IPS DF 19.7 (cell line): Measurements from ENCODE around the gene TCF25.
"Not testable (repeated sequence)": the region's sequence is repeated elsewhere in the genome, so short reads cannot be mapped to it uniquely, and the experiment has no call there.

Experiments used
- DNase-seq: peaks from one replicate; pipeline ENCODE4 v3.0.0-alpha.2; 2013; ENCODE audit warnings: low read depth, low spot score

Gene TCF25

DNA sequence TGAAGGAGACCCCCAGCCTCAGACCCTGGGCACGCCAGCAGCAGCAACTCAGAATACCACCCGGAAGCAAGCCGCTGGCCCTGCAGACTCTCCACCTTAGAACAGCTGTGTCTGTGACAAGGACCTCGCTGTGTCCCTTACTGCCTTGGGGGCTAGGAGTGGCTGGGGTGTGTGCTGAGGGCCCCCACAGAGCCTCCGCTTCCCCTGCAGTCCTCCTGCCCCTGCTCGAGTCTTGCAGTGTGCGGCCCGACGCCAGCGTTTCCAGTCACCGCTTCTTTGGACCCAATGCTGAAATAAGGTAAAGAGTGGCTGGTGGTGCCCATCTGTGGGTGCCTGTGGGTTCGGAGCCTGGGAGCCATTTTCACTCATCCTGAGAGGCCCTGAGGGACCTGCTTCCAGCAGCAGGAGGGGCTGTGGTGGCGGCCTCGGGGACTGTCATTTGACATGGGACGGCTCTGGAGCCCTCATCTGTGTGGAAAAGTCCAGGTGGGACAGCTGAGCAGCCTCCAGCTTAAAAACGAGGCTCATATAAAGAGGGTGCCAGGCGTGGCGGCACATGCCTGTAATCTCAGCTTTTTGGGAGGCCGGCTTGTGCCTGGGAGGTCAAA is 30.6 kb downstream of the TCF25 start:
- no peak for DNase-seq

- no peak for DNase-seq
Observed at GRCh38 chr16:89904606-89905510, 31.5 kb downstream of the TCF25 start.

GRCh38 chr16:89905511-89906139 is 32.2 kb downstream of the TCF25 start:
- DNase-seq: no peak

DNA sequence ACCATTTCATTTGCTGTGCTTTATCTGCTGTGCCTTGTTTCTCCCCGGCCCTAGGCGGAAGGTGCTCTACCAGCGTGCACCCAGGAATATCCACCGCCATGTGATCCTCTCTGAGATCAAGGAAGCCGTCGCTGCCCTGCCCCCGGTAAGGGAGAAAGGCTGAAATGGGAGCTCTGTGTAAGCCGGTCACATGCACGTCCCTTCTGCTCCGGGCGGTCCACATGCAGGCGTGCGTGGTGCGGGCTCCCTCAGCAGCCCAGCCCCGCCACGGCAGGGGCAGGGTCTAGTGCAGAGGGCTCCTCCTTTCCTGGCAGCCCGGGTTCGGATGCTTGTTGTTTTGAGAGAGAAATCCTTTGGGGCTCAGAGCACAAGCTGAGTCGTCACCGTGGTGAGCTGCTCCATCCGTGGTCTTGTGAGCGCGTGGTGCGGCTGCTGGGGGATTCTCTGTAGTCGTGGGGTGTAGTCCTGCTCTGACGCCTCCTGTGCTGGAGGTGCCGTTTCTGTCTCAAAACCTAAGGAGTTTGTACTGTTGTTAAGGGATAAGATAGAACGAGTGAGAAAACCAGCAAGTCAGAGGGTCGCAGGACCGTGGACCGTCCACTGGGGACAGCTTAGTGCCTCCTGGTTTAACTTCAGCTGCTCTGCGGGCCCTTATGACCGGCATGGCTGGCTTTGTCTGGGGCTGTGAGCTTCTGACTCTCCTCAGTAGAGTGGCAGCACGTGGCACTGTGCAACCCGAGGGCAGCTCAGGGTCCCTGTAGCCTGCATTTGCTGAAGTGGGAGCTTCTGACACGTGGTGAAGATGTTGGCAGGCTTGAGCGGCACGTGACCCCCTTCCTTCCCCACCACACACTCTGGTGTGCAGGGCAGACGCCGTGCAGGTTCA is 33.0 kb downstream of the TCF25 start:
- no peak for DNase-seq

DNA sequence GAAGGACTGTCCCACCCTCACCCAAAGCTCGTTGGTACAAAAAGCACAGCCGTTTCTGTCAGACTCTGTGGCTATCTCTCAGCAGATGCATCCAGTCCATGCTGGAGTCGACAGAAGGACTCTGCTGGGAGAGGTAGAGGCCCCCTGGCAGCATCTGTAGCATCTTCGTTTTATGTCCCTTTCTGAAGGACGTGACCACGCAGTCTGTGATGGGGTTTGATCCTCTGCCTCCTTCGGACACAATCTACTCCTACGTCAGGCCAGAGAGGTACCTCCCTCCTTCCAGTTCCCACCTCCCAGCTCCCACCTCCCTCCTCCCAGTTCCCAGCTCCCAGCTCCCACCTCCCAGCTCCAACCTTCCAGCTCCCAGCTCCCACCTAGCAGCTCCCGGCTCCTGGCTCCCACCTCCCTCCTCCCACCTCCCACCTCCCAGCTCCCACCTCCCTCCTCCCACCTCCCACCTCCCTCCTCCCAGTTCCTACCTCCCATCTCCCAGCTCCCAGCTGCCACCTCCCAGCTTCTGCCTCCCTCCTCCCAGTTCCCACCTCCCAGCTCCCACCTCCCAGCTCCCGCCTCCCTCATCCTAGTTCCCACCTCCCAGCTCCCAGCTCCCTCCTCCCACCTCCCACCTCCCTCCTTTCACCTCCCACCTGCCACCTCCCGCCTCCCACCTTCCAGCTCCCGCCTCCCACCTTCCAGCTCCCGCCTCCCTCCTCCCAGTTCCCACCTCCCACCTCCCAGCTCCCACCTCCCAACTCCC is 33.8 kb downstream of the TCF25 start:
- no peak for DNase-seq

DNA sequence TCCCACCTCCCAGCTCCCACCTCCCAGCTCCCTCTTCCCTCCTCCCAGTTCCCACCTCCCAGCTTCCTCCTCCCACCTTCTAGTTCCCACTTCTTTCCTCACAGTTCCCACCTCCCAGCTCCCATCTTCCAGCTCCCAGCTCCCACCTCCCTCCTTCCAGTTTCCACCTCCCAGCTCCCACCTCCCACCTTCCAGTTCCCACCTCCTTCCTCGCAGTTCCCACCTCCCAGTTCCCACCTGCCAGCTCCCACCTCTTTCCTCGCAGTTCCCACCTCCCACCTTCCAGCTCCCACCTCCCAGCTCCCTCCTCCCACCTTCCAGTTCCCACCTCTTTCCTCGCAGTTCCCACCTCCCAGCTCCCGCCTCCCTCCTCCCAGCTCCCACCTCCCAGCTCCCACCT is 34.8 kb downstream of the TCF25 start:
- no peak for DNase-seq

DNA sequence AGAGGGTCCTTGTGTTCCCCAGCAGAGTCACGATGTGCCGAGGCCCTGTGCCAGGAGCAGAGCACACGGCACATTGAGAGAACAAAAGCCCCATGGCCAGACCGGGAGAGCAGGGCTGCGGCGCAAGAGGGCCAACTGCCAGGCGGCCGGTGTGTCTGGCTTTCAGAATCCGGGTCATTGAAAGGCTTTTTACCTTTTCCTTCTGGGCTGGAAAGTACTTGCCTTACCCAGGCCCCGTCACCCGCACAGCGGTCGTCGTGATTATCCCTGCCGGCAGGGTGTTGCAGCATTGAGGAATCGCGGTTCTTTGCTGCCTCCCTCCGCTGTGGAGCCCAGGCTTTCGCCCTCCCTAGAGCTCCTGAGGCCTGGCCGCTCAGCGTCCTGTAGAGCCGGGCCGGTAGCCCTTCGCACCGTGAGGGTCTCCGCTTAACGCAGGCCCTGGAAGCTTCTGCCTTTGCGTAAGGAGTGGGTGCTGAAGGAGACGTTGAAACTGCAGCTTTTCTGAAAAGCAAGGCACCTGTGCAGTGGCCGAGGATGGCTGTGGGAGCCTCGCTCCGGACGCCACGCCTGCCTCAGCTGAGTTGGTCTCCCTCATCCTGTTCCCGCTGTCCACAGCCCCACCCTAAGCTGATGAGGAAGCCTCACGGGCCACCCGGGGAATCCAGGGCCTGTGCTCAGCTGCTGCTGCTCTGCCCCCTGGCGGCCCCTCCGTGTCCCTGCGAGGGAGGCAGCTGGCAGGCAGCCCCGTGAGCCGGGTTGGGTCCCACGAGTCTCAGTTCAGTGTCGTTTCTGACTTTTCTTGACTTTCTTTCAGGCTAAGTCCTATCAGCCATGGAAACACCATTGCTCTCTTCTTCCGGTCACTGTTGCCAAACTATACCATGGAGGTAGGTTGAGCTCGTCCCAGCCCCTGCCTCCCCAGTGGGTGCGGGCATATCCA is 36.7 kb downstream of the TCF25 start:
- no peak for DNase-seq

DNA sequence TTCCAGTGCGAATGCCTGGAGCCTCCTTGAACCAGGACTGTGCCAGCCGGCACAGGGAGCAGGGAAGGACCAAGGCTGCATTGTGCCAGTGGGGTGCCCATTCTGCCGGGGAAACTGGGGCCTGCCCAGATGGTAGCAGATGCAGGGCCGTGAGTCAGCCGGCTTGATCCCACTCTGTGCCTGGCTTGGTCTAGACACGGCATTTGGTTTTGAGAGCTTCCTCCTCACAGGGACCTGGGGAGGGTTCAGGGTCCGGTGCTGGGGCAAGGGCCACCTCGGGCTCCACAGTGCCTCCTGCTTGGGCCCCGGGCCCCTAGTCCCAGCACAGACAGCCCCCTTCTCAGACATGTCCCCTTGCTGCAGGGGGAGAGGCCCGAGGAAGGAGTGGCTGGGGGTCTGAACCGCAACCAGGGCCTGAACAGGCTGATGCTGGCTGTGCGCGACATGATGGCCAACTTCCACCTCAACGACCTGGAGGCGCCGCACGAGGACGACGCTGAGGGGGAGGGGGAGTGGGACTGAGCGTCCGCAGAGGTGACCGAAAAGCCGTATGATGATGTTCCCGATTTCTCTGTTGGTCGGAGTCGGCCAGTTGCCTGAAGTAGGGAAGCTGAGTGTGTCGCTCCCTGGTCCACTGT is 37.4 kb downstream of the TCF25 start:
- DNase-seq: no peak

GRCh38 chr16:89911375-89911774 is 38.0 kb downstream of the TCF25 start:
- no peak for DNase-seq

DNA sequence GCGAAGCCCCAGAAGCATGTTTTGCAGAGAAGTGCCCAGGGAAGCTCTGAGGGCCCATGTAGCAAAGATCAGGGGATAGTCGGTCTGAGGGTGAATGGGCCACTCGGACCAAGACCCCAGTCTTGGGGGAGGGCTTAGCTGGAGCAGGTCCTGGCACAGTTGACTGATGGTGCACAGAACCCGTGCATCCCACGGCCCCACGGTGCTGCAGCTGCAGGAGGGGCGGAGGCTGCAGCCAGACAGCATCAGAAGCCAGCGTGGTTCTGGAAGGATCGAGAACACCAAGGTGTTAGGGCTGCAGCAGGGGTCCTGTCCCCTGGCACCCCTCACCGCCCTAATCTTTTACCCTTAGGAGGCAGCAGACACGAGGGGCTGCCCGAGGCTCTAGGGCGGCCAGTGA is 38.8 kb downstream of the TCF25 start:
- DNase-seq: no peak

DNA sequence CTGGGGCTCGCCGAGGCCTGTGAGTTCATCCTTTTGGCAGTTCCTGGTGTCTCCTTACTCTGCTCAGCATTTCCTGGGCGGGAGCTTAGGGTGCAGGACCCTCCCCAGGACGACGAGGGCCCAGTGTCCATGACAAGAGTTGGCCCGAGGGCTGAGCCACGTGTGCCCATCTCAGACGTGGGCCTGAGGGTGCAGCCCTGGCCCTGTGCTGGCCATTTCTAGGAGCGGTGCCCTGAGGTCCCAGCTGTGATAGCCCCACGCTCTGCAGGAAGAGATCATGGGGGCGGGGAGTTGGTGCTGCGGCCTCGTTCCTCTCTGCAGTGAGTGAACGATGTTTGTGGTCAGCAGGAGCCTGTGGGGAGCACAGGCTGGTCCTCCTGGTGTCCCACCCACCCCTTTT is 39.2 kb downstream of the TCF25 start:
- DNase-seq: no peak

DNA sequence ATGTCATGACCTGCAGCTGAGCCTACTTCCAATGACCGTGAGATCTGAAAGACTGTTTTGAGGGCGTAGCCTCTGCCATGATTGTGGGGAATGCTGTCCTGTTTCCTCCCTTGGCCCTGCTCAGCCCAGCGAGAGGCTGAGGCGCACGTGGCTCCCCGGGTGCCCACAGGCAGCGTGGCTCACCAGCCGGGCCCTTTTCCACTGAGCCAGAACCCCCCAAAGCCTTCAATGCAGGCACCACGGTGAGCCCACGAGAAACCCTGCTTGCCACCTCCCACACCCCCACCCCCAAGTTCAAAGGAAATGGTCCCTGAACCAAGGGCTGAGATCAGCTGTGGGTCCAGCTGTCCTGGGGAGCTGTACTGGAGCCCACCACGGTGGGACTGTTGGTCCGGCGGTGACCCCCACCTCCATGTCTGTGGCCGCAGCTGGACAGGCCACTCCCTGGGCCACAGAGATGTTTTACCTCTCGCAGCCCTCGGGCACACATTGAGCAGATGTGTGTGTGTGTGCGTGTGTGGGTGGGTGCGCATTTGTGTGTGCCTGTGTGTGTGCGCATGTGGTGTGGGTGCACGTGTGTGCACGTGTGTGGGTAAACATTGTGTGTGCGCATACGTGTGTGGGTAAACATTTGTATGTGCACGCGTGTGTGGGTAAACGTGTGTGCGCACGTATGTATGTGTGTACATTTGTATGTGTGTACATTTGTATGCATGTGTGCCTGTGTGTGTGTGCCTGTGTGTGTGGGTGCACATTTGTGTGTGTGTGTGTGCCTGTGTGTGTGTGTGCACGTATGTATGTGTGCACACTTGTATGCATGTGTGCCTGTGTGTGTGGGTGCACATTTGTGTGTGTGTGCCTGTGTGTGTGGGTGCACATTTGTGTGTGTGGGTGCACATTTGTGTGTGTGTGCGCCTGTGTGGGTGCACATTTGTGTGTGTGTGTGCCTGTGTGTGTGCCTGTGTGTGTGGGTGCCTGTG is 40.3 kb downstream of the TCF25 start:
- DNase-seq: no peak

- not testable (repeated sequence) for DNase-seq
Observed at GRCh38 chr16:89914642-89915285, 41.4 kb downstream of the TCF25 start.

DNA sequence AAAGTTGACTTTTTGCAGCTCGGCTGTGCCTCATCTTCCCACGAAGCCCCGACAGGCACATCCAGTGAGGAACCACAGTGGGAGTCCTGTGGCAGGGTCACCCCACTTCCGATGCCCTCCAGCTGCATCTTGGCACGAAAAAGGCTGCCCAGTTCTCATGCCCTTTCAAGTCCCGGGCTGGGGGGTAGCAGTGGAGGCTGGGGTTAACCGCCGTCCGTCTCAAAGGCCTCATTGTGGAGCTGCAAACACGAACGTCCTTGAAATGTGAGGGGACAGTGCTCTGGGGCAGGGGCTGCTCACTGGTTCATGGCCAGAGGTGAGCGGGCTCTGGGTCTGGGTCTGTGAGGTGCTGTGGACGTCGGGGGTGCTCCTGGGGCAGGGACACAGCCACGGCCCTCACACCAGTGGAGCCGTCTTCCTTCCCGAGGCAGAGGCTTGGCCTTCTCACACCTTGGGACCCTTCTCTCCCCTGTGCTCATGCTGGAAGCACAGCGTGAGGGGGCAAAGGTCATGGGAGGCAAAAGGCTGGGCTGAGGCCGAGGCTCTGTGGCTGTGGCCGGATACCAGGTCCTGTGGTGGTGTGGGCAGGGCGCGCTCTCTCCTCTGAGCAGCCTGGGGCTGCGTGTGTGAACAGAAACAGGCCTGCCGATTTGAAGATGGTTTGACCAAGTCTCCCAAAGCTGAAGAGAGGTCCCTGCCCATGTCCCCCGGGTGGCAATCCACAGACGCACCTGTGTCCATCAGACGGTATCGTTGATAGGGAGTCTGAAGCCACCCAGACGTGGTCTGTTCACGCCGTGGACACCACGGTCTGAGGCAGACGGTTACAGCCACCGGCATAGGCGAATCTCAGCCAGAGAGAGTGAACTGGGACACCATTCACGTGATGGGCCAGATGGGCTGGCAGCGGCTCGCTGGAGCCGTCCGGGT is 42.2 kb downstream of the TCF25 start:
- no peak for DNase-seq

GRCh38 chr16:89917773-89918452 is 44.5 kb downstream of the TCF25 start:
- DNase-seq: no peak
